SKM-1 treated with dmso at 0.1 percent for 144 hours (cell line): Measurements from ENCODE around the gene RNF5.
"Not testable (repeated sequence)": the region's sequence is repeated elsewhere in the genome, so short reads cannot be mapped to it uniquely, and the experiment has no call there.

Experiments
- DNase-seq: peaks from one replicate; lab custom pipeline; 2025; ENCODE audit not compliant: unreplicated experiment; lab: John Stamatoyannopoulos, UW

RNF5 gene

GRCh38 chr6:32177788-32178546, at the start of gene RNF5:
TSS of gene RNF5 (plus strand) at chr6:32178405. CDS start at chr6:32178512, 107 bp downstream.
- peak; percentile 99 for DNase-seq

GRCh38 chr6:32128751-32129296, 49.4 kb upstream of the RNF5 start:
- no peak for DNase-seq

DNA sequence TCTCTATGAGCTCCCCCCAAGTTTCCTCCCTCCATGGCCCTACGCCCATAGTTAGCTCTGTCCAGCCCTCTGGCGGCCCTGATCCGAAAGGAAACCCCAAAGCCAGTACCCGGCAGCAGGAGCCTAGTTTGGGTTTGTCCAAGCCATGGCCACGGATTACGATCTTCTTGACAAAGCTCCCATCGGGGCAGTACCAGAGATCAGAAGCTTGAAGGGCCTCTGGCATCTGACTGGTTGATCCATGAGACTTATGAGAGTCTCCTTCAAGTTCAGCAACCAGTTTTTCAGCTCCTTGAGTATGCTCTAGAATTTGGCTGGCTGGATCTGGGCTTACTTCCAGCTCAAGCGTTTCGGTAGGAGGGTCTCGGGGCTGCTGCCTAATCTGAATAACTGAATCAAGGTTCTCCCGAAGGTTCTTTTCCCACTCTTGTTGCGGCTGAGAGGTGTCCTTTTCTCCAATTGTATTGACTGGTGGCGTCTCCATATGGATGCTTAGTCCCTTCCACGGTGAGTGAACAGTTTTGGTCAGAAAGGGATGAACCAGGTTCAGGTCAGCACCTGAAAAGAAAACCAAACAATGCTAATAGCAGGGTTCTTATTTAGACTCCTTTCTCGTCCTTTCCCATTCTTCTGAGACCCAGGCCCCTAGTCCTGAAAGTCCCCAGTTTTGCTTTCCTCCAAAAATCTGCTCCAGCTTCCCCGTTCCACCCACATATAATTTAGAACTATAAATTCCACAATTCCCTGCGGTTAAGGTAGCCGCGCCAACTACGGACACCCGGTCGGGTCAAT, 48.7 kb upstream of the RNF5 start:
- peak; percentile 61 for DNase-seq

DNA sequence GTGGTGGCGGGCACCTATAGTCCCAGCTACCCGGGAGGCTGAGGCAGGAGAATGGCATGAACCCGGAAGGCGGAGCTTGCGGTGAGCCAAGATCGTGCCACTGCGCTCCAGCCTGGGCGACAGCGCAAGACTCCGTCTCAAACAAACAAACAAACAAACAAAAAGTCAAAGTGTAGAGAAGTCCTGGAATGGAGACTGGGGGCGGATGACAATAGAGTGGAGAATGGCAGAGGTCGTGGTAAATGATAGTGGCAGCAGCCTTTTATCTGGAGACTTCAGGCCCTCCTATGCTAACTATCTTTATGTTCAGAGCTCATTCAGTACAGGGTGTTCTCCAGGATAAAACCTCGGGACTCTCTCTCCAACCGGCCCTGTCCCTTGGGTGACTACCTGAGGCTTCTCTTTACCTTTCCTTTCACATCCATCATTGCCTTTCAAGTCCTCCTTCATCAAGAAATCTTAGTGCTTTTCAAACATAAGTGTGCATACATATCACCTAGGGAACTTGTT, 46.7 kb upstream of the RNF5 start:
- DNase-seq: no peak

- DNase-seq: no peak
Measured at GRCh38 chr6:32132110-32132509, 46.1 kb upstream of the RNF5 start.

- no peak for DNase-seq
Measured at GRCh38 chr6:32133786-32134185, 44.4 kb upstream of the RNF5 start.

DNA sequence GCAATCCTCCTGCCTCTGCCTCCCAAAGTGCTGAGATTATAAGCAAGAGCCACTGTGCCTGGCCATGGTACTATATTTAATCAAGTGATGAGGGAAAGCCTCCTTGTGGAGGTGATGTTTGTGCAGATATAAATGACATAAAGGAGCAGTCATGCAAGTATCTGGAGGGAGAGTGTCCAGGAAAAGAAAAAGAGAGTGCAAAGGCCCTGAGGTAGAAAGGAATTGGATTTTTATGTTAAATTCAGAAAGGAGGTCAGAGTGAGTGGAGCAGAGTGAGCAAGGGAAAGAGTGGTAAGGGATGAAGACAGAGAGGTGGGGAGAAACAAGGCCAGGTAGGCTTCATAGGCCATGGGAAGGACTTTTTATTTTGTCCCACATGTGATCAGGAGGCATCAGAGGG, 40.8 kb upstream of the RNF5 start:
- DNase-seq: no peak

DNA sequence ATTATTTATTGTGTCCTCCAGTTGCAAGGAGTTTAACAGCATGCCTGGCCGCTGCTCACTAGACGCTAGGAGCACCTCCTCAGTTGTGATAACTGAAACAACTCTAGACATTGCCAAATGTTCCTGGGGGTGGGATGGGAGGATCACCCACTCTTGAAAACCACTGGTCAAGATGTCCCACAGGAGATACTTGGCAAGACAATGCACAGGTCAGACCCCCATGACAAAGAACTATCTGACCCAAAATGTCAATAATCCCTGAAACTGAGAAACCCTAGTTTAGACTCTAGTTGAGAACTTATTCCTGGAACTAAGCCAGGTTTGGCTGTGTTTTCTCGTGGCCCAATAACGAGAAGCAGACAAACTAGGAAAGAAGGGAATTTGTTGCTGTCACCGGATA, 38.6 kb upstream of the RNF5 start:
- no peak for DNase-seq

- no peak for DNase-seq
Measured at GRCh38 chr6:32140420-32141046, 37.7 kb upstream of the RNF5 start.

DNA sequence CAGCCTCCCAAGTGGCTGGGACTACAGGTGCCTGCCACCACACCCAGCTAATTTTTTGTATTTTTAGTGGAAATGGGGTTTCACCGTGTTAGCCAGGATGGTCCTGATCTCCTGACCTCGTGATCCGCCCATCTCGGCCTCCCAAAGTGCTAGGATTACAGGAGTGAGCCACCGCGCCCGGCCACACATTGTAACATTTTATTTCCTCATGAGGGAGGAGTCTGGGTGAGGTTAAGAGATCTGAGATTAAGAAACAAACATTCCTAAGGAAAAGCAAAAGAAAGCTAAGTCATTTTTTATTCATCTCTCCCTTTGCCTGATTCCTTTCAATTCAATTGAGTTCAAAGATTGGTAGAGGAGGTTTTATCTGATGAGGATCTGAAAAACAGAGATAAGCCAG, 34.0 kb upstream of the RNF5 start:
- not testable (repeated sequence) for DNase-seq

GRCh38 chr6:32146287-32146686, 31.9 kb upstream of the RNF5 start:
- no peak for DNase-seq

DNA sequence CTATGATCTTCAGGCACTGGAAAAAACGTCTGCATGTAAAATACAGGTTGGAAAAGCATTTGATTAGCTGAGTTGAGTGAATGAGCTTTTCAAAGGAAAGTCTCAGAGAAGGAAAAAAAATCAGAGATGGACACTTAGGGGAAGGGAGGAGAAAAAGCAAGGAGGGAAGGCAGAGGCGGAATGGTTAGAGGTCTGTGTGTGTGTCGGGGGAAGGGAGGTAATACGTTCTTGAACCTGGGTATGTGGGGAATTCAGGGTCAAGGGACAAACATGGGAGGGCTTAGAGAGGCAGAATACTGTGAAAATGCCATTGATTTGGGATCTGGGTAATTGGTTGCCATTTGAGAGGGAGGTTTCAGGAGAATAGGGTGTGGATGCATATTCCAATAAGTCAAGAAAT, 31.5 kb upstream of the RNF5 start:
- DNase-seq: no peak

DNA sequence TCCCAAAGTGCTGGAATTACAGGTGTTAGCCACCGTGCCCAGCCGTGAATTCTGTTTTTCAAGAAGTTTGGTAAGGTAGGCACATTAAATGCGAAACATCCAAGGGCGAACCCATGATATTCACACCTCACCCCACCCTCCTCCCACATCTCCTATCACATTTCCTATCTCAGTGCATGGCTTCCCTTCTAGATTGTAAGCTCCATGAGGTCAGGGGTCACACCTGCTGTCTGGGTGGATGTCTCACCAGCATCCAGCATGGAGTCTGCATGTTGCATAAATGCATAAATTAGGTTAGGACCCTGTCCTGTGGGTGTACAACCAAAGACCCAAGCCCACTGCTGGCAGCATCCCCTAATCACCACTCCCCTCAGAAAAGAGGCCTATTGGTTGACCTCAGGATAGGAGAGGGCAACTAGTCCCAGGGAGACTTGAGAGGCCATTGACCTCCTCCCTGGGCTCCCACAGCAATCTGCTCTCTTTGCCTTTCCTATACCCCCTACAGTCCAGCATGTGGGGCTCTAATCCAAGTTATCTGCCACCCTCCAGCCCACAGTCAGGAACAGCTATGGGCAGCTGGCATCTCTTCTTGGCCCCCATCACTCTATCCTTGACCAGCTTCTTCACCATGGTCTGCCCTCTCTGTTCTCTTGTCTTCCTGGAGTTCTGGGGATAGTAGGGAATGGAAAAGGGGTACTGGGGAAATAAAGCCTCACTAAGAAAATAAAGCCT, 30.6 kb upstream of the RNF5 start:
- no peak for DNase-seq

- peak; percentile 59 for DNase-seq
Measured at GRCh38 chr6:32148289-32149091, 29.7 kb upstream of the RNF5 start.

DNA sequence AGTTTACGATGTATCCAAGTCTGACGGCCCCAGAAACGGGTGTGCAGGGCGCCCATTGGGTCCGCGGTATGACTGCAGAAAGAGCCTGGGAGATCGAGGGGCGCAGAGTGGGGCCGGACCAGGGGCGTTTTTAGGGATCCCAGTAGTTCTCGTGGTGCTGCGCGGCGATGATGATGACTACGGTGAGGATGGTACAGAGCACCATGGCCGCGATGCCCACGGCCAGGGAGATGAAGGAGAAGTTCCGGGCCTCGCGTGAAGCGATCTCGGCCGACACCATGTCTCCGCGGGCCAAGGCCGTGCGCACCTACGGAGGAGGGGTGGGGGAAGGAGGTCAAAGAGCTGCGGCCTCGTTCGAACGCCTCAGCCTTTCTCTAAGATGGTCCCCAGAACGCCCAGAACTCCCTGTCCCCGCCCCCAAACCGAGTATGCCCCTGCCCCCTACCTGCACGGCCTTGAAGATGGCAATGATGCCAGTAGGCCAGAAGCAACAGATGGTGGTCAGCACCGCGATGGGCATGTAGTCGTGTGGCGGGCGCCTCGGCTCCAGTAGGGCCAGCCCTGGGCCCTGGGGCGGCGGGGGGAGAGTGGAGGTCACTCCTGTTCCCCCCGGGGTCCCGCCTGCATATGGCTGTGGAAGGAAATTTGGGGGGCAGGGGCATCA, 29.0 kb upstream of the RNF5 start:
- DNase-seq: no peak

DNA sequence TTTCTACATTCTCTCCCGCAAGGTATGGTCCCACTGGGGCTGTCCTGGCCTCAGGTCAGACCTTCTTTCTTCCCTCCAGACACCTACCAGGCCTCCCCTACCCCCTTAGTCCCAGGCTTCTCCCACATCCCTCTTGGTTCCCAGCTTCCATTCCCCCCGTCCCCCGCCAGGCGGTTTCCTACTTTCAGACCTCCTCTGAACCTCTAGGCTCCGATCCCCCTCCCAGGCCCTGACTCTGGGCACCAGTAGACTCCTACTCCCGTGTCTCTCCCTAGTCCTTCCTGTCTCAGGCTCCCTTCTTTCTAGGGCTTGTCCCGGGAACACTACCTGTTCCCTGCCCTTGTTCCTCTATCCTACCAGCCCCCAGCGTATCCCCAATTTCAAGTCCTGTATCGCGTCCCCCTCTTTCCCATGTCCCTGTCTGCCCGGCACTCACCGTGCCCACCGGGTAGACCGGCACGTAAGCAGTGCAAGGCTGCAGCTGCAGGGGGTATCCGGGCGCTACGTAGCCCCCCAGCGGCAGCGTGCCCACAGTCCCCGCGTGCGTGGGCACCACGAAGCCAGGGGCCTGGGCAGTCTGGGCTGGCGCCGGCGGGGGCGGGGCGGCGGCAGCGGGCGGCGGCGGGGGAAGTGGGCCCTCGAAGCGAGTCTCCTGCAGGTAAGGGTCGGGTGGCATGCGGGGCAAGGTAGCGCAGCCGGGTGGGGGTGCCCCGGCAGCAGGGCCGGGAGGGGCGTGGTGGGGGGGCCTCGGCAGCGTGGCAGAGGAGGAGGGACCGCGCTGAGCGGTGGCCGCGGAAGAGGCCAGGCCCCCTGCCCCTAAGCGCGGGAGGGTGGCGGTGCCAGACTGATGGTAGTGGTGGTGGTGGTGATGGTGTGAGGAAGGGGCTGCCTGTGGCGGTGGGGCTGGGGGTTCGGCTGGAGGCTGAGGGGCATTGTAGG, 28.0 kb upstream of the RNF5 start:
- no peak for DNase-seq

GRCh38 chr6:32151181-32151862, 26.9 kb upstream of the RNF5 start:
- DNase-seq: no peak
